Type B pancreatic cell (in vitro differentiated cells): ENCODE measurements around the gene TMEM14B. TPM values are rescaled to one million over a fixed set of nuclear protein-coding genes. Genes with fewer than 3 reads are reported as not detected.

ENCODE experiments used
- DNase-seq: peaks from one replicate; pipeline ENCODE4 v3.0.0; 2021; ENCODE audit warnings: mixed read lengths; ENCODE audit not compliant: unreplicated experiment; ENCODE audit errors: extremely low spot score
- H3K27ac Mint-ChIP-seq: 2 replicates; pipeline ENCODE4 v1.8.0; 2021; ENCODE audit warnings: mild to moderate bottlenecking, mixed read lengths
- H3K27me3 Mint-ChIP-seq: 2 replicates; pipeline ENCODE4 v1.8.0; 2021; ENCODE audit warnings: mixed read lengths
- H3K36me3 Mint-ChIP-seq: 2 replicates; pipeline ENCODE4 v1.8.0; 2021; ENCODE audit warnings: mixed read lengths
- H3K4me1 Mint-ChIP-seq: one replicate; pipeline ENCODE4 v1.8.0; 2021; ENCODE audit warnings: mixed read lengths; ENCODE audit not compliant: unreplicated experiment
- H3K4me3 Mint-ChIP-seq: 2 replicates; pipeline ENCODE4 v1.8.0; 2021; ENCODE audit warnings: mild to moderate bottlenecking, mixed read lengths
- H3K9me3 Mint-ChIP-seq: 2 replicates; pipeline ENCODE4 v1.8.0; 2021; ENCODE audit warnings: mixed read lengths
- CTCF ChIP-seq: fragments of 200-600 bp; sonication (generic); conservative IDR thresholded peaks from 2 replicates; pipeline ENCODE4 v1.5.0; 2021; ENCODE audit warnings: antibody characterized with exemption, mild to moderate bottlenecking
- total RNA-seq: library from RNA; stranded (reverse); gene quantifications from 2 replicates; pipeline ENCODE4 v1.2.1, GENCODE V29; 2021; ENCODE audit warnings: low replicate concordance

The TMEM14B gene
- total RNA-seq, 1 donor from 2014 or later, result 75.6 TPM

DNA sequence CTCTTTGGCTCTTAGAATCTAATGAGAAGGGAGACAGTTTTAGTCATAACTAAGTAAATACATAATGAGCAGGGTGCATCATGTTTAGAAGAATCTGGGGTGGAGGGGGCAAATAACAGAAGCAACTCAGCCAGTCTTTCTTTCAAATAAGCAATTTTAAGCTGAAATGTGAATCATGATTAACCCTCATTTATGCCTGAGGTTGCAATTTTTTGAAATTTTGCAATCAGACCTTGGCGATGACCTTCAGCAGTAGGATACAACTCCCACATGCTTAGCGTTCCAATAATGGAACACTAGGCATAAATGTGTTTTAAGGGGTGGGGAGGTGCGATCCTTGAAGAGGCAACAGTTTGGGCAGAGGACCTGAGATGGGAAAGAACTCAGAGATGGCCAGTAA lies 30.6 kb downstream of the TMEM14B start:
- Mint-ChIP-seq H3K4me1 (no peaks in the 10 kb centered on the region), H3K4me3 (no peak overlapping the region), H3K36me3 (peaks cover 24% of the 10 kb centered on the region), H3K27ac (no peak overlapping the region), H3K9me3 (no peaks in the 10 kb centered on the region), H3K27me3 (no peaks in the 10 kb centered on the region)
- no peak for DNase-seq
- TF ChIP-seq CTCF, result no peak

GRCh38 chr6:10779076-10779475 lies 31.5 kb downstream of the TMEM14B start:
- peaks cover 27% of the 10 kb centered on the region for H3K36me3 Mint-ChIP-seq
- no peak overlapping the region for H3K4me3 Mint-ChIP-seq
- H3K9me3 Mint-ChIP-seq, result no peaks in the 10 kb centered on the region
- no peak for DNase-seq
- no peaks in the 10 kb centered on the region for H3K27me3 Mint-ChIP-seq
- TF ChIP-seq CTCF, result no peak
- H3K4me1 Mint-ChIP-seq, result no peaks in the 10 kb centered on the region
- H3K27ac Mint-ChIP-seq, result no peak overlapping the region

- H3K4me3 Mint-ChIP-seq, result no peak overlapping the region
- no peaks in the 10 kb centered on the region for H3K9me3 Mint-ChIP-seq
- no peak for TF ChIP-seq CTCF
- H3K4me1 Mint-ChIP-seq, result no peaks in the 10 kb centered on the region
- peaks cover 14% of the 10 kb centered on the region for H3K36me3 Mint-ChIP-seq
- no peaks in the 10 kb centered on the region for H3K27me3 Mint-ChIP-seq
- DNase-seq, result no peak
- no peak overlapping the region for H3K27ac Mint-ChIP-seq
Observed at GRCh38 chr6:10791673-10792072, 44.1 kb downstream of the TMEM14B start.

DNA sequence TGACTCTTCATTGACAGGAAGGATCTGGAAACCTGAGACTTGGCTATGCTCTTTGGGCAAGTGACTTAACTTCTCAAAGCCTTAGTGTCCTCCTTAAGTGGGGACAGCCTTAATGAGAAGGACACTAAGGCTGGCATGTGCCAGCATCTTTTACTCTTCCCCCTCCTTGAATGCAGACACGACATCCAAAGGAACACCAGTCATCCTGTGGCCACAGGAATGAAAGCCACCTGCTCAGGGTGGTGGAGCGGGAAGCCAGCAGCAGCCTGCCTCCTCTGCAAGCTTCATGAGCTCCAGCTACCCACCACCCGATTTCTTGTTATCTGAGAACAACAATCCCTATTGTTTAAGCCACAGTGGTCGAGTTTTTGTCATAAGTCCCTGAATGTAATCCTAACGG lies 44.5 kb downstream of the TMEM14B start:
- Mint-ChIP-seq H3K9me3 (no peaks in the 10 kb centered on the region), H3K4me3 (no peak overlapping the region), H3K36me3 (peaks cover 12% of the 10 kb centered on the region), H3K27me3 (no peaks in the 10 kb centered on the region), H3K27ac (no peak overlapping the region), H3K4me1 (no peaks in the 10 kb centered on the region)
- no peak for DNase-seq
- TF ChIP-seq CTCF, result no peak

DNA sequence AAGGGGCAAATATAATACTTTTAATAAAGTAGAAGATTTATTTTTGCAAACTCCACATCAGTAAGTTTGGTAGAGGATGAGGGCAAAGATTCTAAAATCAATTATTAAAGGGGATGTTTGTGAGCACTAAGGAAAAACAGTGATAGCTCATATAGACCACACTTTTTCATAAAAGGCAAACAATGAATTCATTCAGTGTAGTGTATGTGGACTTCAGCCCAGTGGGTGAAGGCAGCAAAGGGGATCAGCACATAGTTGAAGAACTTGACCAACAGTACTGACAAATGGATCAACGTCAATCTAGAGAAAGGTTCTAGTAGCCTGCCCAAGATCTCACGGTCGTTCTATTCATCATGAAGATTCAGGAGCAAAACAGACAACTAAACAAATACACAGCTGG lies 45.4 kb downstream of the TMEM14B start:
- Mint-ChIP-seq H3K9me3 (no peaks in the 10 kb centered on the region), H3K4me3 (no peak overlapping the region)

More for the DNA sequence above, 45.4 kb downstream of the TMEM14B start:
- TF ChIP-seq CTCF, result no peak
- DNase-seq, result no peak
- H3K27me3 Mint-ChIP-seq, result no peaks in the 10 kb centered on the region
- peaks cover 10% of the 10 kb centered on the region for H3K36me3 Mint-ChIP-seq
- H3K4me1 Mint-ChIP-seq, result no peaks in the 10 kb centered on the region
- no peak overlapping the region for H3K27ac Mint-ChIP-seq
